Mesendoderm (in vitro differentiated cells): ENCODE data around the gene TRDN.
"Not testable (repeated sequence)": the region's sequence is repeated elsewhere in the genome, so short reads cannot be mapped to it uniquely, and the experiment has no call there.

Source experiments
- DNase-seq: peaks from one replicate; pipeline ENCODE4 v3.0.0; 2013
- H2AK5ac ChIP-seq: 2 replicates; pipeline ENCODE4 v1.6.1; 2013; ENCODE audit warnings: low read length, inconsistent platforms
- H2BK120ac ChIP-seq: 2 replicates; pipeline ENCODE4 v1.6.1; 2013; ENCODE audit warnings: low read depth, mild to moderate bottlenecking, low read length, moderate library complexity, mixed read lengths
- H2BK15ac ChIP-seq: replicated peaks from 2 replicates; pipeline ENCODE4 v1.6.1; 2013; ENCODE audit warnings: low read depth, mild to moderate bottlenecking, moderate library complexity
- H2BK5ac ChIP-seq: 2 replicates; pipeline ENCODE4 v1.6.1; 2013; ENCODE audit warnings: low read length, inconsistent platforms
- H3K18ac ChIP-seq: 2 replicates; pipeline ENCODE4 v1.6.1; 2013; ENCODE audit warnings: mild to moderate bottlenecking, low read length, mixed read lengths
- H3K23ac ChIP-seq: one replicate; pipeline ENCODE4 v1.6.1; 2013; ENCODE audit warnings: low read length
- H3K27ac ChIP-seq: 2 replicates; pipeline ENCODE4 v1.5.1; 2013; ENCODE audit warnings: low read depth, mild to moderate bottlenecking, inconsistent platforms, low read length, moderate library complexity
- H3K27me3 ChIP-seq: 2 replicates; pipeline ENCODE4 v1.6.1; 2013; ENCODE audit warnings: low read length, control low read depth, mild to moderate bottlenecking, inconsistent platforms; ENCODE audit not compliant: insufficient read depth, poor library complexity
- H3K36me3 ChIP-seq: 2 replicates; pipeline ENCODE4 v1.6.1; 2013; ENCODE audit warnings: low read length, inconsistent platforms; ENCODE audit not compliant: control insufficient read depth, insufficient read depth
- H3K4ac ChIP-seq: one replicate; pipeline ENCODE4 v1.6.1; 2013; ENCODE audit warnings: low read depth, mild to moderate bottlenecking, low read length, moderate library complexity
- H3K4me1 ChIP-seq: 2 replicates; pipeline ENCODE4 v1.6.1; 2013; ENCODE audit warnings: low read depth, low read length, inconsistent platforms; ENCODE audit not compliant: control insufficient read depth
- H3K4me2 ChIP-seq: 2 replicates; pipeline ENCODE4 v1.6.1; 2013; ENCODE audit warnings: low read length
- H3K4me3 ChIP-seq: 2 replicates; pipeline ENCODE4 v1.5.1; 2013; ENCODE audit warnings: mild to moderate bottlenecking, low read length
- H3K56ac ChIP-seq: one replicate; pipeline ENCODE4 v1.6.1; 2013; ENCODE audit warnings: low read length
- H3K79me1 ChIP-seq: 2 replicates; pipeline ENCODE4 v1.6.1; 2013; ENCODE audit warnings: low read length, inconsistent platforms
- H3K79me2 ChIP-seq: 2 replicates; pipeline ENCODE4 v1.6.1; 2013; ENCODE audit warnings: mild to moderate bottlenecking, low read length; ENCODE audit not compliant: control insufficient read depth, insufficient read depth
- H3K9ac ChIP-seq: 2 replicates; pipeline ENCODE4 v1.6.1; 2013; ENCODE audit warnings: low read length, inconsistent platforms
- H4K5ac ChIP-seq: one replicate; pipeline ENCODE4 v1.6.1; 2013; ENCODE audit warnings: low read length
- H4K8ac ChIP-seq: one replicate; pipeline ENCODE4 v1.6.1; 2013; ENCODE audit warnings: low read depth, mild to moderate bottlenecking, control low read depth, low read length, moderate library complexity
- WGBS: extraction: QIAGEN DNeasy Blood & Tissue Kit; methylation state at CpG from one replicate; pipeline ENCODE4 v1.1.7; 2013; ENCODE audit warnings: low lambda C conversion rate, missing lambda C conversion rate; ENCODE audit not compliant: insufficient coverage; ENCODE audit errors: extremely low coverage; 5-methylcytosine and 5-hydroxymethylcytosine counted together

Gene TRDN

GRCh38 chr6:123263981-123264380 is 372.8 kb downstream of the TRDN start:
- Histone ChIP-seq H3K79me2 (no peaks in the 10 kb centered on the region), H2AK5ac (no peak overlapping the region), H3K56ac (no peak overlapping the region), H2BK5ac (no peak overlapping the region), H3K27ac (no peak overlapping the region), H3K9ac (no peak overlapping the region), H3K4ac (no peak overlapping the region), H3K79me1 (no peaks in the 10 kb centered on the region), H3K4me3 (no peak overlapping the region), H3K23ac (no peak overlapping the region), H2BK120ac (no peak overlapping the region), H3K4me1 (no peaks in the 10 kb centered on the region), H3K4me2 (no peak overlapping the region), H4K5ac (no peak overlapping the region), H2BK15ac (no peak overlapping the region), H3K36me3 (no peaks in the 10 kb centered on the region), H4K8ac (no peak overlapping the region), H3K27me3 (no peaks in the 10 kb centered on the region), H3K18ac (no peak overlapping the region)
- DNase-seq: no peak
- no CpG with 5 or more reads among the region's 5 CpGs for WGBS

- H3K56ac ChIP-seq: no peak overlapping the region
- no peaks in the 10 kb centered on the region for H3K27me3 ChIP-seq
- no peak overlapping the region for H2BK15ac ChIP-seq
- H3K36me3 ChIP-seq: no peaks in the 10 kb centered on the region
- no peak overlapping the region for H2BK120ac ChIP-seq
- H3K18ac ChIP-seq: no peak overlapping the region
- no peak overlapping the region for H2BK5ac ChIP-seq
- no peaks in the 10 kb centered on the region for H3K4me1 ChIP-seq
- no peak overlapping the region for H3K23ac ChIP-seq
- WGBS: no CpG with 5 or more reads among the region's 1 CpG
- DNase-seq: no peak
- no peak overlapping the region for H3K9ac ChIP-seq
- H3K79me1 ChIP-seq: no peaks in the 10 kb centered on the region
- H3K79me2 ChIP-seq: no peaks in the 10 kb centered on the region
- no peak overlapping the region for H3K4ac ChIP-seq
- H3K4me2 ChIP-seq: no peak overlapping the region
- no peak overlapping the region for H4K8ac ChIP-seq
- no peak overlapping the region for H4K5ac ChIP-seq
- no peak overlapping the region for H3K27ac ChIP-seq
- H2AK5ac ChIP-seq: no peak overlapping the region
- no peak overlapping the region for H3K4me3 ChIP-seq
Measured at GRCh38 chr6:123240626-123241025, 396.1 kb downstream of the TRDN start.

- Histone ChIP-seq H3K9ac (no peak overlapping the region), H3K4ac (no peak overlapping the region), H3K18ac (no peak overlapping the region), H3K4me2 (no peak overlapping the region), H3K27me3 (peaks cover 1% of the 10 kb centered on the region), H3K56ac (no peak overlapping the region), H3K36me3 (no peaks in the 10 kb centered on the region), H2BK15ac (no peak overlapping the region), H4K5ac (no peak overlapping the region), H3K27ac (no peak overlapping the region), H2BK5ac (no peak overlapping the region), H3K4me1 (no peaks in the 10 kb centered on the region), H4K8ac (no peak overlapping the region), H2AK5ac (no peak overlapping the region), H3K79me2 (no peaks in the 10 kb centered on the region), H3K4me3 (no peak overlapping the region), H2BK120ac (no peak overlapping the region), H3K79me1 (no peaks in the 10 kb centered on the region), H3K23ac (no peak overlapping the region)
- WGBS: no CpG with 5 or more reads among the region's 4 CpGs
- DNase-seq: no peak
Measured at GRCh38 chr6:123233336-123233735, 403.4 kb downstream of the TRDN start.

GRCh38 chr6:123227789-123228188 is 409.0 kb downstream of the TRDN start:
- DNase-seq, H3K27ac ChIP-seq, H3K36me3 ChIP-seq, H3K79me1 ChIP-seq, H2BK5ac ChIP-seq, H4K8ac ChIP-seq, H3K4me3 ChIP-seq, H3K18ac ChIP-seq, H2AK5ac ChIP-seq, H3K9ac ChIP-seq, H2BK15ac ChIP-seq, H2BK120ac ChIP-seq, H3K27me3 ChIP-seq, H3K4me2 ChIP-seq, H4K5ac ChIP-seq, H3K23ac ChIP-seq, H3K4ac ChIP-seq, H3K56ac ChIP-seq, H3K79me2 ChIP-seq, H3K4me1 ChIP-seq: not testable (repeated sequence)
- whole genome bisulfite sequencing: no CpG with 5 or more reads among the region's 2 CpGs

GRCh38 chr6:123226398-123226797 is 410.4 kb downstream of the TRDN start:
- no peaks in the 10 kb centered on the region for H3K36me3 ChIP-seq
- no peak overlapping the region for H4K5ac ChIP-seq
- peak; percentile 5 for DNase-seq
- H3K4me3 ChIP-seq: no peak overlapping the region
- H4K8ac ChIP-seq: no peak overlapping the region
- H3K79me1 ChIP-seq: no peaks in the 10 kb centered on the region
- no peak overlapping the region for H2BK5ac ChIP-seq
- no peak overlapping the region for H3K4me2 ChIP-seq
- no peak overlapping the region for H3K9ac ChIP-seq
- no peaks in the 10 kb centered on the region for H3K79me2 ChIP-seq
- H3K56ac ChIP-seq: no peak overlapping the region
- no peaks in the 10 kb centered on the region for H3K27me3 ChIP-seq
- no peak overlapping the region for H2BK120ac ChIP-seq
- no peak overlapping the region for H3K4ac ChIP-seq
- H3K23ac ChIP-seq: no peak overlapping the region
- WGBS: no CpG with 5 or more reads among the region's 3 CpGs
- H3K4me1 ChIP-seq: no peaks in the 10 kb centered on the region
- no peak overlapping the region for H3K27ac ChIP-seq
- no peak overlapping the region for H2BK15ac ChIP-seq
- no peak overlapping the region for H2AK5ac ChIP-seq
- H3K18ac ChIP-seq: no peak overlapping the region

- Histone ChIP-seq H4K5ac (no peak overlapping the region), H3K23ac (no peak overlapping the region), H3K27ac (no peak overlapping the region), H2BK5ac (no peak overlapping the region), H3K4me2 (no peak overlapping the region), H3K56ac (no peak overlapping the region), H3K4ac (no peak overlapping the region), H3K36me3 (no peaks in the 10 kb centered on the region), H3K79me1 (no peaks in the 10 kb centered on the region), H4K8ac (no peak overlapping the region), H3K18ac (no peak overlapping the region), H3K27me3 (no peaks in the 10 kb centered on the region), H2BK15ac (no peak overlapping the region), H2BK120ac (no peak overlapping the region), H3K79me2 (no peaks in the 10 kb centered on the region), H3K9ac (no peak overlapping the region), H2AK5ac (no peak overlapping the region), H3K4me3 (no peak overlapping the region), H3K4me1 (no peaks in the 10 kb centered on the region)
- no peak for DNase-seq
Measured at GRCh38 chr6:123224077-123224476, 412.7 kb downstream of the TRDN start.
